GM18502 (cell line): ENCODE measurements around the gene SERPINC1.
"Not testable (repeated sequence)": the region's sequence is repeated elsewhere in the genome, so short reads cannot be mapped to it uniquely, and the experiment has no call there.

ENCODE experiments used
- ATAC-seq: cut with Tn5 transposase; IDR thresholded peaks from one replicate; pipeline ENCODE4 v1.9.1; 2021; ENCODE audit warnings: mild to moderate bottlenecking; ENCODE audit not compliant: unreplicated experiment, poor library complexity

Gene SERPINC1

GRCh38 chr1:173917149-173917548 lies at the start of gene SERPINC1:
Gene SERPINC1 (minus strand): TSS chr1:173917327. CDS start chr1:173917259, 68 bp downstream.
- ATAC-seq = no peak

GRCh38 chr1:173965896-173966295 lies 48.8 kb upstream of the SERPINC1 start:
- ATAC-seq = not testable (repeated sequence)

- ATAC-seq = no peak
Observed at GRCh38 chr1:173963477-173963876, 46.4 kb upstream of the SERPINC1 start.

- no peak for ATAC-seq
Observed at GRCh38 chr1:173960625-173961024, 43.5 kb upstream of the SERPINC1 start.

- no peak for ATAC-seq
Observed at GRCh38 chr1:173954179-173954578, 37.1 kb upstream of the SERPINC1 start.

GRCh38 chr1:173948594-173948993 lies 31.5 kb upstream of the SERPINC1 start:
- ATAC-seq = no peak

- no peak for ATAC-seq
Observed at GRCh38 chr1:173946380-173946921, 29.3 kb upstream of the SERPINC1 start.

GRCh38 chr1:173937062-173937461 lies 19.9 kb upstream of the SERPINC1 start:
- no peak for ATAC-seq

- ATAC-seq = no peak
Observed at GRCh38 chr1:173934440-173934839, 17.3 kb upstream of the SERPINC1 start.

GRCh38 chr1:173930541-173930940 lies 13.4 kb upstream of the SERPINC1 start:
- ATAC-seq = not testable (repeated sequence)

- ATAC-seq = no peak
Observed at GRCh38 chr1:173925306-173926242, 8.4 kb upstream of the SERPINC1 start.

- ATAC-seq = no peak
Observed at GRCh38 chr1:173920861-173921260, 3.7 kb upstream of the SERPINC1 start.

- no peak for ATAC-seq
Observed at GRCh38 chr1:173917635-173918493, 737 bp upstream of the SERPINC1 start.

GRCh38 chr1:173916667-173917066 lies 460 bp downstream of the SERPINC1 start:
- no peak for ATAC-seq

- no peak for ATAC-seq
Observed at GRCh38 chr1:173915596-173915995, 1.5 kb downstream of the SERPINC1 start.

GRCh38 chr1:173914366-173914871 lies 2.7 kb downstream of the SERPINC1 start:
- no peak for ATAC-seq

GRCh38 chr1:173913111-173913510 lies 4.0 kb downstream of the SERPINC1 start:
- ATAC-seq = no peak

GRCh38 chr1:173903827-173904531 lies 13.1 kb downstream of the SERPINC1 start:
- ATAC-seq = no peak

GRCh38 chr1:173900992-173901391 lies 16.1 kb downstream of the SERPINC1 start:
- no peak for ATAC-seq

- ATAC-seq = no peak
Observed at GRCh38 chr1:173900427-173900826, 16.7 kb downstream of the SERPINC1 start.
